Smooth muscle cell (in vitro differentiated cells): ENCODE results near the gene AHDC1. TPM values are rescaled to one million over a fixed set of nuclear protein-coding genes. Genes with fewer than 3 reads are reported as not detected.

ENCODE experiments used
- DNase-seq: peaks from one replicate; lab custom pipeline; 2025; ENCODE audit not compliant: unreplicated experiment; lab: John Stamatoyannopoulos, UW
- H2AFZ ChIP-seq: fragments of 200-600 bp; sonication (generic); 2 replicates; pipeline ENCODE4 v1.6.0; 2016; ENCODE audit warnings: antibody characterized with exemption, low read depth, mild to moderate bottlenecking
- H3F3A ChIP-seq: fragments of 200-600 bp; sonication (generic); 2 replicates; pipeline ENCODE4 v1.6.0; 2017; ENCODE audit warnings: antibody characterized with exemption, low read depth
- H3K27ac ChIP-seq: fragments of 200-600 bp; sonication (generic); 2 replicates; pipeline ENCODE4 v1.5.1; 2016; ENCODE audit warnings: low read depth, mild to moderate bottlenecking
- H3K27me3 ChIP-seq: fragments of 200-600 bp; sonication (generic); 2 replicates; pipeline ENCODE4 v1.6.1; 2016; ENCODE audit warnings: low read depth, mild to moderate bottlenecking
- H3K36me3 ChIP-seq: fragments of 200-600 bp; sonication (generic); 2 replicates; pipeline ENCODE4 v1.5.1; 2016; ENCODE audit warnings: low read depth
- H3K4me1 ChIP-seq: fragments of 200-600 bp; sonication (generic); 2 replicates; pipeline ENCODE4 v1.5.1; 2016; ENCODE audit warnings: low read depth
- H3K4me2 ChIP-seq: fragments of 200-600 bp; sonication (generic); 2 replicates; pipeline ENCODE4 v1.6.0; 2016; ENCODE audit warnings: mild to moderate bottlenecking
- H3K4me3 ChIP-seq: fragments of 200-600 bp; sonication (generic); 2 replicates; pipeline ENCODE4 v1.5.1; 2016; ENCODE audit warnings: mild to moderate bottlenecking
- H3K79me2 ChIP-seq: fragments of 200-600 bp; sonication (generic); 2 replicates; pipeline ENCODE4 v1.6.0; 2016; ENCODE audit warnings: low read depth, mild to moderate bottlenecking
- H3K9ac ChIP-seq: fragments of 200-600 bp; sonication (generic); 2 replicates; pipeline ENCODE4 v1.6.0; 2016; ENCODE audit warnings: low read depth
- H3K9me3 ChIP-seq: fragments of 200-600 bp; sonication (generic); replicated peaks from 2 replicates; pipeline ENCODE4 v1.5.1; 2016; ENCODE audit warnings: low read depth
- H4K20me1 ChIP-seq: fragments of 200-600 bp; sonication (generic); 2 replicates; pipeline ENCODE4 v1.6.0; 2016; ENCODE audit warnings: low read depth
- WGBS: methylation state at CpG from one replicate; pipeline ENCODE4 v1.1.7; 2016; ENCODE audit warnings: low lambda C conversion rate; 5-methylcytosine and 5-hydroxymethylcytosine counted together
- polyA plus RNA-seq: library from polyadenylated mRNA; unstranded; fragments of >200 nt; fragmentation: Nextera tagmentation; extraction: Ambion mirVana; gene quantifications from 2 replicates; pipeline ENCODE4 v1.2.1, GENCODE V29; 2016
- total RNA-seq: library from RNA; depleted of rRNA; stranded (reverse); fragments of >200 nt; gene quantifications from 2 replicates; pipeline ENCODE4 v1.2.3, GENCODE V29; 2014
- TF ChIP-seq, protein P1 (sequence below): fragments of 200-600 bp; sonication (generic); IDR thresholded peaks from 2 replicates; pipeline ENCODE4 v1.5.1; 2017; ENCODE audit warnings: borderline replicate concordance, mild to moderate bottlenecking, antibody characterized with exemption; ENCODE audit not compliant: insufficient read depth, poor library complexity, severe bottlenecking

AHDC1 gene
- total and polyA plus RNA-seq, 2 experiments from 2014 or later: 12.2 TPM

DNA sequence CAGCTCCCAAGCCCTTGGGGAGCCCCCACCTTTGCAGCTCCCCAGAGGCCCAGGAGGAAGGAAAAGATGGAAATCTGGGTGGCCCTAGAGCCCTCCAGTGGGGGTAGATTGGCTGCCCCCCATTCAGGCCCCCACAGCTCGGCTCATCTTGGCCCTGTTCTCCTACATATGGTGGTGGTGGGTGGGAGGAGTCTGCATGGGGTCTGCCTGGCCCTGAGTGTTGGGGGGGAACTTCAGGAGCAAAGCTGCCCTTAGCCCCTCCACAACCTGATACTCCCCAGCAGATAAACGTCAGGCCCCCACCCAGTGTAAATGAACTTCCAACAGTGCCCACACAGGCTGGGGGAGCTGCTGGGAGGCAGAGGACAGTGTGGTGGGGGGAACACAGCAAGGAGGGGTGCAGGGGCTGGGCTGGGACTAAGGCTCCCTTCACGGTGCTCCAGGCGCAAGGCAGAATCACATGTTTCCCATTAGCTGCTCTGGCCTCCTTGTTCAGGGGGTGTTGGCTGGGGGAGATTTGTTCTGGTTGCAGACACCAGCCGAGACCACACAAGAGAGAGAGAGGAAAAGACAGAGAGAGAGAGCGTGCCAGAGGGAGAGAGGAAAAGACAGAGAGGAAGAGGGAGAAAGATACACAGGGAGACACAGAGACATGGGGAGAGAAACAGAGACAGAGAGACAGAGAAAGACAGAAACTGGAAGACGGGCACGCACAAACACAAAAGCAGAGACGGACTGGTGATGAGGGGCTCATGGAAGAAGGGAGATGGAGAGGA lies 42.6 kb downstream of the AHDC1 start:
- 29% methylated on average over 9 of the region's 9 CpGs for WGBS
- Histone ChIP-seq H3K27ac (peak overlapping the region; percentile 65), H2AFZ (no peak overlapping the region), H3F3A (peaks cover 25% of the 10 kb centered on the region), H3K36me3 (no peaks in the 10 kb centered on the region), H3K79me2 (peaks cover 77% of the 10 kb centered on the region), H4K20me1 (peaks cover 100% of the 10 kb centered on the region), H3K4me2 (peak overlapping the region; percentile 63), H3K9me3 (no peaks in the 10 kb centered on the region), H3K9ac (no peak overlapping the region), H3K4me3 (no peak overlapping the region), H3K27me3 (no peaks in the 10 kb centered on the region), H3K4me1 (peaks cover 73% of the 10 kb centered on the region)
- no peak for DNase-seq
- TF ChIP-seq, protein P1, sequence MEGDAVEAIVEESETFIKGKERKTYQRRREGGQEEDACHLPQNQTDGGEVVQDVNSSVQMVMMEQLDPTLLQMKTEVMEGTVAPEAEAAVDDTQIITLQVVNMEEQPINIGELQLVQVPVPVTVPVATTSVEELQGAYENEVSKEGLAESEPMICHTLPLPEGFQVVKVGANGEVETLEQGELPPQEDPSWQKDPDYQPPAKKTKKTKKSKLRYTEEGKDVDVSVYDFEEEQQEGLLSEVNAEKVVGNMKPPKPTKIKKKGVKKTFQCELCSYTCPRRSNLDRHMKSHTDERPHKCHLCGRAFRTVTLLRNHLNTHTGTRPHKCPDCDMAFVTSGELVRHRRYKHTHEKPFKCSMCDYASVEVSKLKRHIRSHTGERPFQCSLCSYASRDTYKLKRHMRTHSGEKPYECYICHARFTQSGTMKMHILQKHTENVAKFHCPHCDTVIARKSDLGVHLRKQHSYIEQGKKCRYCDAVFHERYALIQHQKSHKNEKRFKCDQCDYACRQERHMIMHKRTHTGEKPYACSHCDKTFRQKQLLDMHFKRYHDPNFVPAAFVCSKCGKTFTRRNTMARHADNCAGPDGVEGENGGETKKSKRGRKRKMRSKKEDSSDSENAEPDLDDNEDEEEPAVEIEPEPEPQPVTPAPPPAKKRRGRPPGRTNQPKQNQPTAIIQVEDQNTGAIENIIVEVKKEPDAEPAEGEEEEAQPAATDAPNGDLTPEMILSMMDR: no peak

- H3K27ac ChIP-seq: peak overlapping the region; percentile 65
- DNase-seq: no peak
These were observed 43.4 kb downstream of the AHDC1 start for GRCh38 chr1:27560268-27561123.

GRCh38 chr1:27559466-27560030 lies 44.4 kb downstream of the AHDC1 start:
- H3K4me2 ChIP-seq: no peak overlapping the region
- no peak for DNase-seq
- H3K9ac ChIP-seq: no peak overlapping the region
- H3K27me3 ChIP-seq: no peaks in the 10 kb centered on the region
- H2AFZ ChIP-seq: no peak overlapping the region
- H3K9me3 ChIP-seq: no peaks in the 10 kb centered on the region
- no peaks in the 10 kb centered on the region for H3K36me3 ChIP-seq
- 82% methylated on average over 8 of the region's 8 CpGs for WGBS
- TF ChIP-seq, protein P1: no peak
- no peak overlapping the region for H3K4me3 ChIP-seq
- H4K20me1 ChIP-seq: peaks cover 94% of the 10 kb centered on the region
- H3K27ac ChIP-seq: peak overlapping the region; percentile 65
- H3F3A ChIP-seq: peaks cover 34% of the 10 kb centered on the region
- H3K79me2 ChIP-seq: peaks cover 67% of the 10 kb centered on the region
- peaks cover 57% of the 10 kb centered on the region for H3K4me1 ChIP-seq

More at GRCh38 chr1:27560268-27561123, 43.4 kb downstream of the AHDC1 start:
- Histone ChIP-seq H3K36me3 (no peaks in the 10 kb centered on the region), H2AFZ (no peak overlapping the region), H3K4me2 (peak overlapping the region; percentile 63), H3K9ac (no peak overlapping the region), H3K9me3 (no peaks in the 10 kb centered on the region), H4K20me1 (peaks cover 98% of the 10 kb centered on the region), H3K4me3 (no peak overlapping the region), H3F3A (peaks cover 32% of the 10 kb centered on the region), H3K27me3 (no peaks in the 10 kb centered on the region), H3K4me1 (peaks cover 67% of the 10 kb centered on the region), H3K79me2 (peaks cover 76% of the 10 kb centered on the region)
- TF ChIP-seq, protein P1: no peak
- 59% methylated on average over 13 of the region's 13 CpGs for WGBS
